ENCODE results near the gene FCN2. TPM values are rescaled to one million over a fixed set of nuclear protein-coding genes. Genes with fewer than 3 reads are reported as not detected.

FCN2 gene
- total RNA-seq, 4 donors from 2014 or later: not detected

GRCh38 chr9:134892820-134893420 lies 12.3 kb downstream of the FCN2 start:
- no peaks in the 10 kb centered on the region for H3K27me3 ChIP-seq
- H3K9me3 ChIP-seq: no peaks in the 10 kb centered on the region
- DNase-seq: peak in 2 of 3 donors; percentile 4 to 16
- H3K27ac ChIP-seq: no peak overlapping the region
- H3K4me3 ChIP-seq: no peak overlapping the region
- H3K4me1 ChIP-seq: no peaks in the 10 kb centered on the region
- no peaks in the 10 kb centered on the region for H3K36me3 ChIP-seq
- TF ChIP-seq CTCF (IDR thresholded peaks at IDR 0.05): no peak
- no peak for TF ChIP-seq POLR2A (IDR thresholded peaks at IDR 0.05)

GRCh38 chr9:134894136-134894860 lies 13.7 kb downstream of the FCN2 start:
- DNase-seq: peak in 2 of 3 donors; percentile 4
- Histone ChIP-seq H3K27me3 (no peaks in the 10 kb centered on the region), H3K27ac (no peak overlapping the region), H3K4me1 (no peaks in the 10 kb centered on the region), H3K36me3 (no peaks in the 10 kb centered on the region), H3K4me3 (no peak overlapping the region), H3K9me3 (no peaks in the 10 kb centered on the region)
- TF ChIP-seq CTCF (IDR thresholded peaks at IDR 0.05) (no peak), POLR2A (IDR thresholded peaks at IDR 0.05) (no peak)

GRCh38 chr9:134895097-134895496 lies 14.5 kb downstream of the FCN2 start:
- H3K4me1 ChIP-seq: no peaks in the 10 kb centered on the region
- no peak overlapping the region for H3K4me3 ChIP-seq
- no peak overlapping the region for H3K27ac ChIP-seq
- peak in 1 of 3 donors; percentile 7 for DNase-seq
- TF ChIP-seq POLR2A (IDR thresholded peaks at IDR 0.05) (no peak), CTCF (IDR thresholded peaks at IDR 0.05) (no peak)
- no peaks in the 10 kb centered on the region for H3K36me3 ChIP-seq
- no peaks in the 10 kb centered on the region for H3K27me3 ChIP-seq
- H3K9me3 ChIP-seq: no peaks in the 10 kb centered on the region

- TF ChIP-seq CTCF (IDR thresholded peaks at IDR 0.05): no peak
- no peak for TF ChIP-seq POLR2A (IDR thresholded peaks at IDR 0.05)
- H3K9me3 ChIP-seq: no peaks in the 10 kb centered on the region
- no peaks in the 10 kb centered on the region for H3K4me1 ChIP-seq
- DNase-seq: no peak
- no peaks in the 10 kb centered on the region for H3K36me3 ChIP-seq
- no peaks in the 10 kb centered on the region for H3K27me3 ChIP-seq
- no peak overlapping the region for H3K4me3 ChIP-seq
- no peak overlapping the region for H3K27ac ChIP-seq
Measured at GRCh38 chr9:134895567-134895907, 14.9 kb downstream of the FCN2 start.

GRCh38 chr9:134895908-134896833 lies 15.6 kb downstream of the FCN2 start:
- DNase-seq: peak in 2 of 3 donors; percentile 12 to 39
- H3K27ac ChIP-seq: peak overlapping the region in 2 of 4 donors; percentile 27 to 45

More at GRCh38 chr9:134895908-134896833, 15.6 kb downstream of the FCN2 start:
- TF ChIP-seq CTCF (IDR thresholded peaks at IDR 0.05): no peak
- no peak for TF ChIP-seq POLR2A (IDR thresholded peaks at IDR 0.05)
- H3K36me3 ChIP-seq: no peaks in the 10 kb centered on the region
- no peaks in the 10 kb centered on the region for H3K9me3 ChIP-seq
- no peaks in the 10 kb centered on the region for H3K4me1 ChIP-seq
- no peaks in the 10 kb centered on the region for H3K27me3 ChIP-seq
- H3K4me3 ChIP-seq: no peak overlapping the region

Data from Peyer's patch (tissue), 4 donors.